ENCODE results near the gene ARL5C. TPM values are rescaled to one million over a fixed set of nuclear protein-coding genes. Genes with fewer than 3 reads are reported as not detected.
"Not testable (repeated sequence)": the region's sequence is repeated elsewhere in the genome, so short reads cannot be mapped to it uniquely, and the experiment has no call there.

The ARL5C gene
- total RNA-seq, 4 donors from 2014 or later: not detected

- Histone ChIP-seq H3K4me1 (peaks cover 3 to 23% (median 8%) of the 10 kb centered on the region in 4 donors), H3K27ac (no peak overlapping the region), H3K9me3 (peaks cover 0 to 3% of the 10 kb centered on the region in 2 donors), H3K27me3 (peaks cover 7% of the 10 kb centered on the region), H3K4me3 (no peak overlapping the region), H3K36me3 (no peaks in the 10 kb centered on the region)
- TF ChIP-seq EP300 (IDR thresholded peaks at IDR 0.05; ENCODE audit: low read depth) (no peak), POLR2A (IDR thresholded peaks at IDR 0.05) (no peak), CTCF (IDR thresholded peaks at IDR 0.05) (no peak), POLR2AphosphoS5 (IDR thresholded peaks at IDR 0.05) (no peak)
- intact Hi-C loops (cut with DNase I; ENCODE audit: low total_unique reads): no loop called here
- 46% methylated on average over 4 of the region's 4 CpGs; no CpG with 5 or more reads in 1 of the 2 donors for WGBS, 2 donors (ENCODE audit: low coverage in 1 of 2)
- in situ Hi-C loops (cut with MboI; ENCODE audit: low pct_ligation_motif_present in 1 of 4, low pct_unique_long_range_greater_than_20kb in 1 of 4, low sequenced_read_pairs in 3 of 4): loop anchor here in 2 of 4 donors (10.0 to 25.0 kb wide), 3 partner anchors 65 to 308 kb away; partner anchors contain the start of genes LASP1 (in 1 of the 2) and RPL23 (in 1 of the 2)
- DNase-seq: no peak
Measured at GRCh38 chr17:39170109-39170508, 4.1 kb upstream of the ARL5C start.

GRCh38 chr17:39169518-39169917 lies 3.6 kb upstream of the ARL5C start:
- in situ Hi-C loops (cut with MboI; ENCODE audit: low pct_ligation_motif_present in 1 of 4, low pct_unique_long_range_greater_than_20kb in 1 of 4, low sequenced_read_pairs in 3 of 4) (loop anchor here in 2 of 4 donors (25.0 kb wide), 2 partner anchors 182 to 307 kb away; partner anchors contain the start of genes LASP1 (in 1 of the 2) and RPL23 (in 1 of the 2)), intact Hi-C loops (cut with DNase I; ENCODE audit: low total_unique reads) (no loop called here)
- H3K36me3 ChIP-seq: no peaks in the 10 kb centered on the region
- H3K27me3 ChIP-seq: peaks cover 8% of the 10 kb centered on the region
- peaks cover 0 to 3% of the 10 kb centered on the region in 2 donors for H3K9me3 ChIP-seq
- 67 to 88% methylated on average over 1 to 3 of the region's 3 CpGs for WGBS, 2 donors (ENCODE audit: low coverage in 1 of 2)
- H3K4me1 ChIP-seq: peaks cover 3 to 29% (median 8%) of the 10 kb centered on the region in 4 donors
- no peak overlapping the region for H3K4me3 ChIP-seq
- H3K27ac ChIP-seq: no peak overlapping the region
- DNase-seq: no peak
- TF ChIP-seq POLR2A (IDR thresholded peaks at IDR 0.05) (no peak), POLR2AphosphoS5 (IDR thresholded peaks at IDR 0.05) (no peak), CTCF (IDR thresholded peaks at IDR 0.05) (no peak), EP300 (IDR thresholded peaks at IDR 0.05; ENCODE audit: low read depth) (no peak)

- no peak overlapping the region for H3K4me3 ChIP-seq
- in situ Hi-C loops (cut with MboI; ENCODE audit: low pct_ligation_motif_present in 1 of 4, low pct_unique_long_range_greater_than_20kb in 1 of 4, low sequenced_read_pairs in 3 of 4) (loop anchor here in 2 of 4 donors (25.0 kb wide), 2 partner anchors 182 to 307 kb away; partner anchors contain the start of genes LASP1 (in 1 of the 2) and RPL23 (in 1 of the 2)), intact Hi-C loops (cut with DNase I; ENCODE audit: low total_unique reads) (no loop called here)
- peaks cover 3 to 34% (median 11%) of the 10 kb centered on the region in 4 donors for H3K4me1 ChIP-seq
- peaks cover 0 to 3% of the 10 kb centered on the region in 2 donors for H3K9me3 ChIP-seq
- no peaks in the 10 kb centered on the region for H3K36me3 ChIP-seq
- 85 to 86% methylated on average over 13 to 14 of the region's 14 CpGs for WGBS, 2 donors (ENCODE audit: low coverage in 1 of 2)
- DNase-seq: no peak
- H3K27me3 ChIP-seq: peaks cover 8% of the 10 kb centered on the region
- TF ChIP-seq POLR2AphosphoS5 (IDR thresholded peaks at IDR 0.05) (no peak), EP300 (IDR thresholded peaks at IDR 0.05; ENCODE audit: low read depth) (no peak), POLR2A (IDR thresholded peaks at IDR 0.05) (no peak)
- H3K27ac ChIP-seq: no peak overlapping the region
Measured at GRCh38 chr17:39169101-39169500, 3.1 kb upstream of the ARL5C start.

GRCh38 chr17:39168503-39168902 lies 2.5 kb upstream of the ARL5C start:
- H3K27me3 ChIP-seq; H3K27ac ChIP-seq; DNase-seq; H3K36me3 ChIP-seq; H3K4me3 ChIP-seq; intact Hi-C loops (cut with DNase I; ENCODE audit: low total_unique reads); H3K9me3 ChIP-seq: not testable (repeated sequence)
- in situ Hi-C loops (cut with MboI; ENCODE audit: low pct_ligation_motif_present in 1 of 4, low pct_unique_long_range_greater_than_20kb in 1 of 4, low sequenced_read_pairs in 3 of 4): loop anchor here in 2 of 4 donors (25.0 kb wide), 2 partner anchors 181 to 306 kb away; partner anchors contain the start of genes LASP1 (in 1 of the 2) and RPL23 (in 1 of the 2)
- peaks cover 3 to 37% (median 15%) of the 10 kb centered on the region in 4 donors for H3K4me1 ChIP-seq
- WGBS, 2 donors (ENCODE audit: low coverage in 1 of 2): 90 to 97% methylated on average over 2 to 10 of the region's 10 CpGs

- in situ Hi-C loops (cut with MboI; ENCODE audit: low pct_ligation_motif_present in 1 of 4, low pct_unique_long_range_greater_than_20kb in 1 of 4, low sequenced_read_pairs in 3 of 4): loop anchor here in 2 of 4 donors (25.0 kb wide), 2 partner anchors 180 to 305 kb away; partner anchors contain the start of genes LASP1 (in 1 of the 2) and RPL23 (in 1 of the 2)
- no peak for DNase-seq
- Histone ChIP-seq H3K27ac (no peak overlapping the region), H3K36me3 (no peaks in the 10 kb centered on the region), H3K27me3 (peaks cover 8% of the 10 kb centered on the region), H3K4me3 (no peak overlapping the region), H3K9me3 (peaks cover 0 to 3% of the 10 kb centered on the region in 2 donors), H3K4me1 (peaks cover 3 to 37% (median 15%) of the 10 kb centered on the region in 4 donors)
- 20 to 43% methylated on average over 1 to 2 of the region's 2 CpGs for whole genome bisulfite sequencing, 2 donors (ENCODE audit: low coverage in 1 of 2)
- TF ChIP-seq POLR2AphosphoS5 (IDR thresholded peaks at IDR 0.05) (no peak), CTCF (IDR thresholded peaks at IDR 0.05) (no peak), EP300 (IDR thresholded peaks at IDR 0.05; ENCODE audit: low read depth) (no peak), POLR2A (IDR thresholded peaks at IDR 0.05) (no peak)
- intact Hi-C loops (cut with DNase I; ENCODE audit: low total_unique reads): no loop called here
Measured at GRCh38 chr17:39167476-39167875, 1.5 kb upstream of the ARL5C start.
